NCI-H774 (cell line): ENCODE results near the gene SFT2D1.

Experiments used
- DNase-seq: peaks from one replicate; lab custom pipeline; 2025; lab: John Stamatoyannopoulos, UW

The SFT2D1 gene

DNA sequence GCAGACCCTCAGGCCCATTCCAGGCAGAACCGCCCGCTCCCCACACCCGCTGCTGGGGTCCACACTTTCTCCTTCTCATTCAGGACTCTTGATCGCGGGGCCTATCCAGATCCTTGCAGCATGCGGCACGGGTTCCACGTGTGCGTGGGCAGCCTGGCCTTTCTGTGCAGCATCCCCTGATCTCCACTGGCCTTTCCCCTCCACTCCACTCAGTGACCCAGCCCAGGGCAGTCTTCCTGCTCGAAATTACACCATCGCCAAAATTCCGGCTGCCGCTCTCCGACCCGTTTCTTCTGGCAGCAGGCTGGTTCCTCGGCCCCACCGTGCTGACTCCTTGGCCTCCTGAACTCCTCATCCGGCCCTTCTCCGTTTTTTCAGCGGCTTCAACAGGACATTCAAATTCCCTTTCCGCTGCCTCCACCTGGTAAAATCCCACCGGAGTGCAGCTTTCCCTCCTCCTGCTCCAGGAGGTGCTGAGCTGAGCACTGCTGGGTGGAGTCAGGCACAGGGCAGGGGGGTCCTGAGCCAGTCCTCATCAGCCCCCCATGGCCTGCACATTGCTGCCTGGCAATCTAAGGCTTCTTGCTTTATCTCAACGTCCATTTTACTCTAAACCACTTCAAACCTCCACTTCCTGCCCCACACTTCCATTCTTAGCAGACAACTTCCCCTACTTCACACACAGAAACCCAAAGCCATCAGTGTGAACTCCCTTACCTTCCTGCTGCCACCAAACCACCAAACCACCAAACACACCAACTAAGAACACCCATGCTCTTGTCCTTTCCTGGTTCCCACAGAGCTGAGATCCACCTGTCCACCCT is 9.0 kb downstream of the SFT2D1 start:
- DNase-seq = no peak

DNA sequence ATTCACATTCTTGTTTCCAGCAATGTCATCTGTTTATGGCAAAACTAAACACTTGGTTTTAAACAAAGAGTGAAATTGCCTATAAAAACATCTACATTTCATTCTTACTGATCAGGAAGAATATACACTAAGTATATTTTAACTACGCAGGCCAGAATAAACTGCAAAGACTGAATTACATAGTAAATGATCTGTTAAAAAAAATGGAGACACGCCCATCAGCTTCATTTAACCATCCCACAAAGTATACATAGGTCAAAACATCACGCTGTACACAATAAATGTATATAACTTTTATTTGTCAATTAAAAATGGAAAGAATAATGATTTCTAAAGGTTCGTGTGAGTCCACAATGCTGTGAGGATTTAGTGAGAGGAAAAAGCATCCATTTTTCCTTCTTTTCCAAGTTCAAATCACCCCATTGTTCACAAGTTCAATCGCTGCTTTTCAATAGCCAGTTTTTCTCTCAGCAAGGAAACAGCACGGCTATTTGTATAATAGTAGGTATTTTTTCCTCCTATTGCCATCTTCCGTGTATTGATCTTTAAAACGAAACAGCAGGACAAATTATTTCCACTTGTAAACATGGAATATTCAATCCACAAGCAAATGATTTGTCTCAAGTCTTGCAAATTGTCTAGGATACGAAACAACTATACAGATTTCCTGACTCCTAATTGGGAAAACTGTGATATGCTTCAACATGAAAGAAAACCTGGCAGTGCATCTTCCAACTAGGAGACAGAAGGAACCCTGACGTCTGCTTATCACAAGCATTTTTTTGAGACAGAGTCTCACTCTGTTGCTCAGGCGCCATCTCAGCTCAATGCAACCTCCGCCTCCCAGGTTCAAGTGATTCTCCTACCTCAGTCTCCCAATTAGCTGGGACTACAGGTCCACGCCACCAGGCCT is 10.6 kb downstream of the SFT2D1 start:
- no peak for DNase-seq

DNA sequence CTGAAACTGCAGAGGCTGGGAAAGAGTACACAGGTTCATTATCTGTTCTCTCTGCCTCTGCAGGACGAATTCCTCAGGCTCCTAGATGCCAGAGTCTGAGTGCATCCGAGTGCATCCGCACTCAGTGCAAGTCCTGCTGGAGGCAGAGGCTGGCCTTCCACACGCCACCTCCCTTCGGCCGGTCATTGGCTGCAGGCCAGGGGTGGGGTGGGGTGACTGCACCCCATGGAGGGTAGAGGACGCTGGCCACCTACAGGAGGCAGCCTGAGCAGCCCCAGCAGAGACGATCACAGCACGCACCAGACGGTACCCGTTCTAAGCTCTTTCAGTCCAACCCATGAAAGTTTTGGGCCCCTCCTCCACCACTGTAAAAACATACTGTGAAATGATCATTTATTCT is 11.7 kb downstream of the SFT2D1 start:
- DNase-seq = no peak

DNA sequence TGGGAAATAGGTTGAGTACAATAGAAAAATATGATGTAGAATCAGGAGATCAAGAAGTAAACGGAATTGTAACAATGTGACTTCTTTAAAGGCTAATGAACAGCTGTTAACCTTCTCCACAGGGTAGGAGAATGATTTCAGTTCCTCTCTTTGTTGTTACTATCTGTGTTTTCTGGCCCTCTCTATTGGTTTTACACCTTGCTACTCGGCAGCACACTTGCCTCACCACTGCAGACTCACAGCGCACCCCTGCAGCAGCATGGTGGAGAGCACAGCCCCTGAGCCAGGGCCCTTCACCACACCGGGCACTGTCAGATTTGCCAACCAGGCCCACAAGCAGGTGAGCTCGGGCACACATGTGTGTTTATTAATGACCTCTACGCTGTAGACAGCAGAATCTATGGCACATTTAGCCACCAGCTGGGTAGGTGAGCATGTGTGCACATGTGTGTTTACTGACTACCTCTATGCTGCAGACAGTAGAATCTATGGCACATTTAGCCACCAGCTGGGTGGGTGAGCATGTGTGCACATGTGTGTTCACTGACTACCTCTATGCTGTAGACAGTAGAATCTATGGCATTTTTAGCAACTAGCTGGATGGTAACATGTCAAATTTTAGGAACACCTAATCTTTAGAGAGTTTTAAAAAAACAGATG is 16.8 kb downstream of the SFT2D1 start:
- DNase-seq = no peak

DNA sequence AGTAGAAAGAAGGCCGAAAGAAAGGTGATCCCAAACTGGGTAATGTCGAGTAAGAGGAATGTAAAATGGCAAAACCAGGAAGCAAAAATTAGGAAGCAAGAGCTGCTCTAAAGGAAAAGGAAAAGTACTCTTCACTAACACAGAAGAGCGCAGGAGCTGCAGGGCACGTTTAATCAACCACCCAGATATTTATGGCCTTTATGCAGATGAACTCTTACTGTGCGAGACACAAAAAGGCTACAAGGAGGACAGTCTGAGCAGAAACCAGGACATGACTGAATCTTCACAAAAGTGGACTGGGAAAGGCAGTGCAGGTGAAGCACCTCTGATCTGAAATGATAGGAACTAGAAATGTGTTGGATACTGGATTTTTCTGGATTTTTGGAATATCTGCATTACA is 18.9 kb downstream of the SFT2D1 start:
- DNase-seq = no peak

DNA sequence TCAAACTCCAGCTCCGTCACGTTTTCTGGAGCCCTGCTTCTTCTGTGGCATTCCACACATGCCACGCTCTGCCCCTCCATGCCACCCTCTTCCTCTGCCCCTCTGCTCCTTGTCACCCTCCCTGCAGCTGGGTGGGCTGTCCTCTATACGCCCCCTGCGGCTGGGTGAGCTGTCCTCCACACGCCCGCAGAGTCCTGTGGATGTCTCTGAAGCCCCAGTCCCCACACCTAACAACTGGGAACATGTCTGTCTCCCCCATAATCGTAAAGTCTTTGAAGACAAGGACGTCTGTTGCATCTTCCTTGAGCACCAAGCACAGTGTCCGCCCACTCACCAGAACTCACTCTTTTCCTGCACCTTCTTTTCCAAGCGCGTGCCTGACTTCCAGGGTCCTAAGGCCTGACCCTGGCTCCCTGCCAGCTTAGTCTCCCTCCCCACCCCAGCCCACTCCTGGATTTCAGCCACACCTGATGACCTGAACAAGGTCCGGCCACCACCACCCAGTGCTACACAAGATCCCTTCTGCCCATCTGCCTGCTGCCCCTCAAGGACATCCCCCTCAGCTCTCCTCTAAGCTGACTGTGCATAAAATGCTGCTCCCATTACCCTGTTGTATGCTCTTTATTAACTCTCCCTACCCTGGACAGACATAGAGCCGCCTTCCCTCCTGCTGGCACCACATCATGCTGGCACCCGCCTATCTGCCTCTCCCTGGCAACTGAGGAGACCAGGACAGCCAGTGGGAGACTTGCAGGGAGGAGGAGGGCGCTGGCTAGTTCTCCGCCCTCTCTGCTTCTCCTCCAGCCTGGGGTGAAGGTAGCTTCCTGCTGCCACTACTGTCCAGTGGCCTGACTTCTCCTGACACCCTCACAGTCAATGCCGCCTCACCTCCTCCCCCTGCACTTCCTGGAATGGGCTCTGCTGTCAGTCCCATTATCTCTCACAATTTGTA is 23.4 kb downstream of the SFT2D1 start:
- DNase-seq = no peak

DNA sequence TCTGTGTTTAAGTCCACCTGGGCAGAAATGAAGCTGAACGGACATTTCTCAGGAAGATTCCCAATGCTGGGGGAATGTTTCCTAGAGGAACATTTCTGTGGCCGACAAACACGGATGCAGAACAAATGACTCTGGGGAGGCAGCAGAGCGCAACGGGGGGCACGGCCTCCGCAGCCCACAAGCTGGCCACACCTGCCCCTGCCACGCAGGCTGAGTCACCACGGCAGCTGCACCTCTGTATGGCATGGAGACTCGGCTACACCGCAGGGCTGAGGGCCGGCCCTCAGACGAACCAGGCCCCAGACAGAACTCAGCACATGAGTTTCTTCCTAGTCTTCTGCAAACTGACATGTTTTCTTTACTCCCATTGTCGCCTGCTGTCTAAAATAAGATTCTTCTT is 24.1 kb downstream of the SFT2D1 start:
- peak; percentile 19 for DNase-seq

DNA sequence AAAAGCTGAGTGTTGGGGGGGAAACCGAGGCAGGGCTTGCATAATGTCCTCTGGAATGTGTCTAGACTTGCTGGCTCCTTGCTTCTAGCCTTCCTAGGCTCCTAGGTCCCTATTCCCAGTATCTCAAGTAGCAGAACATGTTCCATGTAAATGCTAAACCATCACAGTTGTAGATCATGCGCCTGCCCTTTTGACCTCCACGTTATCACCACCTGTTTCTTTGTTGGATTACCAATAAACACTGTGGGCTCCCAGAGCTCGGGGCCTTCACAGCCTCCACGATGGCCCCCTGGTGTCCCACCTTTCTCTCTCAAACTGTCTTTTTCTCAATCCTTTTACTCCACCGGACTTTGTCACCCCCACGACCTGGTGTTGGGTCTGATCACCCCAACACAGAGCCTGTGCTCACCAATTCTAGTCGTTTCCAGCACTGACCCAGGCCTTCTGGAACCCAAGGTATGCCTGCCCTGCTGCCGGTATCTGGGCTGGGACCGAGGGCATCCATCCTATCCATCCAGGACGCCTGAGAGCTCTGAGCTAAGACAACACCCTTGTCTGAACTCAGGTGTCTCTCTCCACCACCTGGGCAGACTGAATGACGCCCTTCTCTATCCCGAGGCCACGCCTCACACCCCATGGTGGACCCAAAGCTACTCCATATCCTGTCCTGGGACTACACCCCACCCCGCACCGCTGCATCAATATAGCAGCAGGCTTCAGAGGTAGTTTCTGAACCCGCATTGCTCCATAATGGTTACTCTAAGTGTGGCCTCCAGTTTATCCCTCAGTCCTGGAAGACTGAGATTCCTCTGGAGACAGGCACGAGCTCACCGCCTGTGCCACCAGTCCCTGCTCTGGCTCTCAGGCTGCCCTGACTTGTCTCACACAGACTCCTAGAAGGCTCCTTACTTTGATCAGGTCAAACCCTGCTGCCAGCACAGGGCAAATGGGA is 24.8 kb downstream of the SFT2D1 start:
- DNase-seq = no peak

DNA sequence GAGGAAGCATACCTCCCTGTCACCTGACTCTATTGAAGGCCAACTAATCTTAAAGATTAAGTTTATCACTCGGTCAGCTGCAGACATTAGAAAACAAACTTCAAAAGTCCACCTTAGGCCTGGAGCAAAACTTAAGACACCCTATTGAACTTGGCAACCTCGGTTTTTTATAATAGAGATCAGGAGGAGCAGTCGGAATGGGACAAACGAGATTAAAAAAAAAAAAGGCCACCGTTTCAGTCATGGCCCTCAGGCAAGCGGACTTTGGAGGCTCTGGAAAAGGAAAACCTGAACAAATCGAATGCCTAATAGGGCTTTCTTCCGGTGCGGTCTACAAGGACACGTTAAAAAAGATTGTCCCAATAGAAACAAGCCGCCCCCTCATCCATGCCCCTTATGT is 26.9 kb downstream of the SFT2D1 start:
- DNase-seq = no peak

DNA sequence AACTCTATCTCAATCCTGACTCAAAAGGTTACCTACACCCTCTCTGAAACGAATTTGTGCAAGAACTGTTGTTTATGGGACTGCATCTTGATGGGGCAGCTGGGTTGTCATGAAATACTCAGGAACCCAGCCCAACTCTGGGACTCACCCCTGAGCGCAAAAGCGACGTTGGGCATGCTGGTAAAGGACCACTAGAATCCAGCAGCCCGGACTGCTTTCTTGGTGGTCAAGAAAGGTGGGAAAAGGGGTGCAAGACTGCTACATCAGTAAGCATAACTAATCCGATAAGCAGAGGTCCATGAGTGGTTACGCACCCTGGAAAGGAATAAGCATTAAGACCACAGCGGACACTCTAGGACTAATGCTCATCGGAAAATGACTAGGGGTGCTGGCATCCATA is 27.9 kb downstream of the SFT2D1 start:
- no peak for DNase-seq

DNA sequence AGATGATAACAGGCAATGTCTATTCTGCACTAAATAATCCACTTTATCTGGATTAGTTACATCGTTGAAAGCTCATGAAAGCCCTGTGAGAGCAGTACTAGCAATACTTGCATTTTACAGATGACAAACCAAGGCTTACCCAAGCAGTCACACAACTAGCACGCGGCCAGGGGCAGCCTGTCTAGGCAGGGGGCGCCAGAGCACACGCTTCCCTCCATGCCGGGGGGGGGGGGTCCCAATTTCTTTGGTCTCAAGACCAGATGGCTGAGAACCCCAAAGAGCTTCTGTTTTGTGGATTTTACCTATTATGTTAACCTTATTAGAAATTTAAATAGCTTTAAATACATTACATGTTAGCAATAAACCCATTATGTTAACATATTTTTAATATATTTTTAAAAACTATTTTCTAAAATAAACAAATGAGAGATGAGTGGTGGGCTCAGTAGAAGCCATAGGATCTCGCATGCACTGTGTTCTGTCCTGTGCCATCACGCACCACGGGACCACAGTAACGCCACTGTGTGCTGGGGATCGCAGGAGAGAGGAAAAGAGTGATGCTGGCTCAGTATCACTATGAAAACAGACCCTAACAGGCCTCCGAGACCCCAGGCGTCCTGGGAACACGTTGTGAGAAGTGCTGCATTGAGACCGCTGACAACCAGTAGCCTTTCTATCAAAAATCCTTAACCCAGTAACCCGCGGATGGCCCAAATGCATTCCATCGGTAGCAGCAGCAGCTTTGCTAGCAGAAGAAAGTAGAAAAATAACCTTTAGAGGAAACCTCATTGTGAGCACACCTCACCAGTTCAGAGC is 28.9 kb downstream of the SFT2D1 start:
- peak; percentile 28 for DNase-seq

DNA sequence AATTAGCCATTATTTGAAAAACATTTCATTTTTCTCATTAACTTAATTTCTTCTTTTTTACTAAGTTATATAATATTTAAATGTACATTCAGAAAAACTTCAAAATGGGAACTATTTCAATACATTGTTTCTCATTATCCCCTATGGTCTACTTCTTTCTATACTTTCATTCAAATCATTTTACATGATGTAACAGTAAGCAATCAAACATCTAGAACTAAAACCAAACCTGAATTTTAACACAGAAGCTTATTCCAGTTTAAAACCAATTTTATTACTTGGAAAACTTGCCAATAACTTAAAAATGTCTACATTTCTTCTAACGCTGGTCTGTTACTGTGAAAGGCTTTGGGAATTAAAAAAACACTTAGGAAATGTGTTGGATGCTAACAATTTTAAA is 29.5 kb downstream of the SFT2D1 start:
- DNase-seq = no peak

DNA sequence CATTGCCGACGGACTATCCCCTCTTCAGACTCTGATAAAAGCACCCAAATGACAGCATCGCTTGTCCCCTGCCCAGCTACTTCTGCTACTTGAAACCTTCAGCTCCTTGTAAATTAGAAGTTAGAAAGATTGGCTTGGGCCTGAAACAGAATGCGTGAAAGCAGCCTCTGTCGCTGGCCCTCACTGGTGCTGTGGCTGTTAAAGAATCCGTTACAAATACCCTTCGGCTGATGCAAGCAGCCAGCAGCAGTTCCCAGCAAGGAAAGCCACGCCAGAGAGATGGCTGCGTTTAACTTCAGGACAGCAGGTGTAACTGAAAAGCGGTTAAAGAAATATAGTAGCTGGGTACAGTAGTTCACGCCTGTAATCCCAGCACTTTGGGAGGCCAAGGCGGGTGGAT is 31.7 kb downstream of the SFT2D1 start:
- DNase-seq = no peak

DNA sequence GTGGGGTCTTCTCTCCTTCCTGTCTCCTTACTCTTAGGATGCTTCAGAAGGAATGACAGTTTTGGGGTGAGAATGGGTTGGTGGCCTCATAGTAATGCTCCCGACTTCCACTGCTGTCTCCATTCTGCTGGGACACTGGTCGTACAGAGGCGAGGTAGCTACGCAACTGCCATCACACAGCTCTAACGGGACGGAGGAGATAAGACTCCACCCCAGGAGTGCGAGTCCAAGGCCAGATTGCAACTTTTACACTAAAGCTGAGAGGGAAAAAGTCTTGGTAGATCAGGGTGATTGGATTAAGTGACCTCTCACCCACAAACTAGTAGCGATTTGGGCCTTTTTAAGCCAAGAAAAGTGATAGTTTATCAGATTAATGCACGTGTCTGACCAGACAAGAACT is 32.4 kb downstream of the SFT2D1 start:
- no peak for DNase-seq

DNA sequence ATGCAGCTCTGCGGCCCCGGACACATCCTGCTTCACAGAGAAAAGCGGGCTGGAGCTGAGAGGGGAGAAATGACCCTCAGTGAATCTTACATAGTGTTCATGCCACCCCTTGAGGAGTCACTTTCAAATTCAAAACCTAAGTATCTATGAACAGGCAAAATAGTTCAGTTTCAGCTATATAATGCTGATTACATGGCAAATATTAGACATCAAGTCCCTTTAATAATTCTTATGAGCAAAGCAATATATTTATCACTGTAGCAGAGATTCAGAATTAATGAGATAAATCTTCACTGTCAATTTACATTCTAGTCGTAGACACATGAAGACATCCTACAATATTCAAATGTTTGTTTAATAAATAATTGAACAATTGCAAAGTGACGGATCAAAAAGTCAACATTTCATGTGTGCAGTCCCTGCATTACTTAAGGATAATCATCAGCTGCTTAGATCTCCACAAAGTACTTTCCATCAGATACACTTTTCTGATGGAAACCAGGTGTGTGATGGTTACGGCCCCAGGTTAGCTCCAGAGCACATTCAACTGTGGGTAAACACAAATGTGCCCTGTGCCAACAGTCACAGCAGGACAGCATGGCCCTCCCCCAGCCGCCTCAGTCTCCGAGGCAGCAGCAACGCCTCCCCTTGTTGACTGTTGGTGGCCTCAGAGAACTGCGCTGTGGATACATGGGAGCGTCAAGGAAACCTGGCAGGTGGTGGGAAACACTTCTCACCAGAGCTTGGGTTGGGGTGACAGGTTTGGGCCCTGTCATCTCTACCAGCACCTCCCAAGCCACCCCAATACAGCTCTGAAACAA is 33.4 kb downstream of the SFT2D1 start:
- peak; percentile 97 for DNase-seq

DNA sequence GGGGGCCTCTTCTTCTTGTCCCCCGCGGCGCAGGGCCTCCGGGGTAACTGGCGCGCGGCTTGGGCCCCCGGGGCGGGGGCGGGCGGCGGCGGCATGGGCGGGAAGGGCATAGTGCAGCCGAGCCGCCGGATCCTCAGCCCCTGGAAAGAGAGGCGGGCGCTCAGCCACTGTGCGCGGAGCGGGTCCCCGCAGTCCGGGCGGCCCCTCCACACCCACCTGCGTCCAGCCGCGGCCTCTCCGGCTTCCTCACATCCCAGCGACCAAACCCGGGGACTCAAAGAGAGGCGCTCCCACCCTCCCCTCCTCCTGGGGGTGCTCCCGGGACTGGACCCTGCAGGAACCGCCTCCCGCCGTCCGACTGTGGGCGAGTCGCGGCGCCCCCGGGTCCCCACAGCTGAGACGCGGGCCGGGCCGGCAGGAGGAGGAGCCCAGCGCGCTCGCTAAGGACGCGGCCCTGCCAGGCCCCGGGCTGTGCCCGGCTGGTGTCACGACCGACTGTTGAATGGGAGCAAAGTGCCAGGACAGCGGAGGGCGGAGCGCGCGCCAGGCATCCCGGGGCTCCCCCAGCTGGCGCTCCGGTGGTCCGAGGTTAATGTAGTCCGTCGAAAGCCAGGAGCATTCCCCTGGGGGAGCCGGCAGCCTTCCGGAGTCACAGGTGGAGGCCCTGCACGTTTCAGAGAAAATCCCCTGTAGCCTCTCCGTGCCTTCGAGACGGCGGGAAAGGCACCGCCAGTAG is 34.1 kb downstream of the SFT2D1 start, which contains the start of gene PRR18:
Gene PRR18, minus strand, starts transcription at position 360 of the 736 bp plus-strand sequence. Its CDS starts 250 bp downstream, at position 110.
- peak; percentile 62 for DNase-seq
